ENCODE results near the gene COPG1.
"Not testable (repeated sequence)": the region's sequence is repeated elsewhere in the genome, so short reads cannot be mapped to it uniquely, and the experiment has no call there.

COPG1 gene

DNA sequence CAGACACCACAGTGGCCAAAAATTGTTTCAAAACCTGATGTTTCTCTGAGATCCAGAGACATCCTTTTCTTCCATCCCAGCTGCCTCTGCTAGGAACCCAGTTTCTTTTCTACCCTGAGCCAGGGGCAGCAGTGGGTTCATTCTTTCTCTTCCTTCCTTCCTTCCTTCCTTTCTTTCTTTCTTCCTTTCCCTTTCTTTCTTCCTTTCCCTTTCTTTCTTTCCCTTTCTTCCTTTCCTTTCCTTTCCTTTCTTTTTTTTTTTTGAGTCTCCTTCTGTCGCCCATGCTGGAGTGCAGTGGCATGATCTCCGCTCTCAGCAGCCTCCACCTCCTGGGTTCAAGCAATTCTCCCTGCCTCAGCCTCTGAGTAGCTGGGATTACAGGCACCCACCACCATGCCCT lies 30.7 kb upstream of the COPG1 start:
- TF ChIP-seq, protein P1, sequence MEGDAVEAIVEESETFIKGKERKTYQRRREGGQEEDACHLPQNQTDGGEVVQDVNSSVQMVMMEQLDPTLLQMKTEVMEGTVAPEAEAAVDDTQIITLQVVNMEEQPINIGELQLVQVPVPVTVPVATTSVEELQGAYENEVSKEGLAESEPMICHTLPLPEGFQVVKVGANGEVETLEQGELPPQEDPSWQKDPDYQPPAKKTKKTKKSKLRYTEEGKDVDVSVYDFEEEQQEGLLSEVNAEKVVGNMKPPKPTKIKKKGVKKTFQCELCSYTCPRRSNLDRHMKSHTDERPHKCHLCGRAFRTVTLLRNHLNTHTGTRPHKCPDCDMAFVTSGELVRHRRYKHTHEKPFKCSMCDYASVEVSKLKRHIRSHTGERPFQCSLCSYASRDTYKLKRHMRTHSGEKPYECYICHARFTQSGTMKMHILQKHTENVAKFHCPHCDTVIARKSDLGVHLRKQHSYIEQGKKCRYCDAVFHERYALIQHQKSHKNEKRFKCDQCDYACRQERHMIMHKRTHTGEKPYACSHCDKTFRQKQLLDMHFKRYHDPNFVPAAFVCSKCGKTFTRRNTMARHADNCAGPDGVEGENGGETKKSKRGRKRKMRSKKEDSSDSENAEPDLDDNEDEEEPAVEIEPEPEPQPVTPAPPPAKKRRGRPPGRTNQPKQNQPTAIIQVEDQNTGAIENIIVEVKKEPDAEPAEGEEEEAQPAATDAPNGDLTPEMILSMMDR (IDR thresholded peaks at IDR 0.05; ENCODE audit: low read depth, low read length), result no peak
- H3K4me3 ChIP-seq (ENCODE audit: low read depth, low read length), result no peak overlapping the region

DNA sequence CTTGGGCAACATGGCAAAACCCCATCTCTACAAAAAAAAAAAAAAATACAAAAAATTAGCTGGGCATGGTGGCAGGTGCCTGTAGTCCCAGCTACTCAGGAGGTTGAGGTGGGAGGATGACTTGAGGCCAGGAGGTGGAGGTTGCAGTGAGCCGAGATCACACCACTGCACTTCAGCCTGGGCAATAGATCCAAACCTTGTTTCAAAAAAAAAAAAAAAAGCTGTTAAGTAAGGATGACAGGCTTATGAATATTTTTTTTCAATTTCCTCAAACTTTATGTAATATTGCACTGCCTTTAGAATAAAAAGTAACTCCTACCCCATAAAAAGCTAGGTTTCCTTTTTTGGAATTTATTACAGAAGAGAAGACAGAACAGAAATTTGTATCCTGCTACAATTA lies 25.0 kb upstream of the COPG1 start:
- H3K4me3 ChIP-seq (ENCODE audit: low read depth, low read length), result not testable (repeated sequence)

DNA sequence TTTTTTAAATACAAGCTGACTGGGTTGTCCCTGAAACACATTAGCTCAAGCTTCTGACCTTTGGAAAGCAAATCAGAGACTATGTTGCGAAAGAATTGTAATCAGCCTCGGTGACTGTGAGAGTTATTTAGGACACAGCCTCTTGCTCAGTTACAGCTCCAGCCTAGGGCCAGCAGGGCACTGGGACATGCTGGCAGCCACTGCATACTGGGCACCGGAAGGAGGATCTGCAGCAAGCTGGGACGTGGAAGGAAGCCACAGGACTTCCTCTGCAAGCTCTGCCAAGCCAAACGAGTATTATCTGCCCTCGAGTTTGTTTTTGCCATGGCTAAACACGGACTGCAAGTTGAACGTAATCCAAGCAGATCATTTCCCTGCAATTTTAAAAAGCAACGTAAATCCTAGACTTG lies 24.4 kb upstream of the COPG1 start:
- TF ChIP-seq, protein P1 (IDR thresholded peaks at IDR 0.05; ENCODE audit: low read depth, low read length), result no peak
- peak overlapping the region; percentile 37 for H3K4me3 ChIP-seq (ENCODE audit: low read depth, low read length)

DNA sequence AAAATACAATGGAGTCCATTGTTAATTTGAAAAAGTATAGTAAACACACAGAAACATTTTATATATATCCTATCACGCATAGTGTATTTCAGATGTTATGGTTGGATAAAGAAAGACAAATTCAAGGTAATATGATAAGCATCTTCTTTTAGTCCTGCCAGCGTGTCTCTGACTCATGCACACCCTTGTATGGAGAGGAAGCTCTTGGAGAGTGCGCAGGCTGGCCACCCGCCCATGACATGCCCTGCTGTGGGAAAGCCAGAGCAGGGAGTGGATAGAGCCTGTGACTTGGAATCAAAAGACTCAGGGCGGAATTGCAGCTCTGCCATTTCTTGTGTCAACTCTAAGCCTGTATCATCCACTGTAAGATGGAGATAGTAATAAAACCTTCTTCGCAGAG lies 23.0 kb upstream of the COPG1 start:
- no peak overlapping the region for H3K4me3 ChIP-seq (ENCODE audit: low read depth, low read length)
- TF ChIP-seq, protein P1 (IDR thresholded peaks at IDR 0.05; ENCODE audit: low read depth, low read length), result no peak

DNA sequence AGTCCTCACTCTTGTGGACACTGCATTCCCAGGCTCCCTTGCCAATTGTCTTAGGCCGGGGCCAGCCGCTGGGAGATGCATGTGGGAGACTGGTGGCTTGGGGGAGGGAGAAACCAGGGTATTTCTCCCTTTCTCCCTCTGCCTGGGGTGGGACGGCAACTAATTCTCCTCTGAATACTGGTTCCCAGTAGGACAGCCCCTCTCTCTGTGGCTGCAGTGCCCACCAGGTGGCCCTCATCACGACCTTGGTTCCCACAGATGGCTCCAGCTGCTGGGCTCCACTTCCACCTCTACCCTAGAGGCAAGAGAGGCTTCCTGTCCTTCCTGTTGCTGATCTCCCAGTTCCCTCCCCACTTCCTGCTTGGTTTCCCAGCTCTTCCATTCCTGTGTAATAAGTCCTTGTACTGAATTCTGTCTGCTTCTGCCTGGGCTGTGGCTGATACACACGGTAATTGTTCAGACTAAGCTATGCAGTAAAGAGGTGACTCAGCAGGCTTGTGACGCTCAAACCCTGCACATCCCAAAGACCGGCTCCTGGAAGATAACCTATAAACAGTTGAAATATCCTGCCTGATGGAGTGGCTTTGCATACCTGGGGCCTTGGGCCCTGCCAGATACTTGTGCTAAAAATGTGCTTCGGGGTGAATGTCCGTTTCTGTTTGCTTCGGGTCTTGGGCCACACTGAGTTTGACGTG lies 20.4 kb upstream of the COPG1 start:
- no peak overlapping the region for H3K4me3 ChIP-seq (ENCODE audit: low read depth, low read length)
- TF ChIP-seq, protein P1 (IDR thresholded peaks at IDR 0.05; ENCODE audit: low read depth, low read length), result no peak

DNA sequence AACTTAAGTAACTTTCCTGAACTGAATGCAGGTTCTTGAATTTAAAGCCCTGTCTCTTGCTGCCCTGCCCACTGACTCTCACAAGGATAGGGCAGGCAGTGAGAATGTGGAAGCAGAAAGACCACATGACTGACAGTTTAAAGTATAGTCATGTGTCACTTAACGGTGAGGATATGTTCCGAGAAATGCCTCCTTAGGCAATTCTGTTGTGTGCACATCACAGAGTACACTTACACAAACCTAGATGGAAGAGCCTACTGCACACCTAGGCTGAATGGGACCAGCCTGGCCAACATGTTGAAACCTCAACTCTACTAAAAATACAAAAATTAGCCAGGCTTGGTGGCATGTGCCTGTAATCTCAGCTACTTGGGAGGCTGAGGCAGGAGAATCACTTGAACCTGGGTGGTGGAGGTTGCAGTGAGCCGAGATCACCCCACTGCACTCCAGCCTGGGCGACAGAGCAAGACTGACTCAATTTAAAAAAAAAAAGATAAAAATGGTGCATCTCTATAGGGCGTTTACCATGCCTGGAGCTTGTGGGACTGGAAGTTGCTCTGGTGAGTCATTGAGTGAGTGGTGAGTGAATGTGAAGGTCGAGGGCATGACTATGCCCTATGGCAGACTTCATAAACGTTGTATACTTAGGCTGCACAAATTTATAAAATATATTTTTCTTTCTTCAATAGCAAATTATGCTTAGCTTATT lies 18.9 kb upstream of the COPG1 start:
- H3K4me3 ChIP-seq (ENCODE audit: low read depth, low read length), result no peak overlapping the region
- TF ChIP-seq, protein P1 (IDR thresholded peaks at IDR 0.05; ENCODE audit: low read depth, low read length), result no peak

DNA sequence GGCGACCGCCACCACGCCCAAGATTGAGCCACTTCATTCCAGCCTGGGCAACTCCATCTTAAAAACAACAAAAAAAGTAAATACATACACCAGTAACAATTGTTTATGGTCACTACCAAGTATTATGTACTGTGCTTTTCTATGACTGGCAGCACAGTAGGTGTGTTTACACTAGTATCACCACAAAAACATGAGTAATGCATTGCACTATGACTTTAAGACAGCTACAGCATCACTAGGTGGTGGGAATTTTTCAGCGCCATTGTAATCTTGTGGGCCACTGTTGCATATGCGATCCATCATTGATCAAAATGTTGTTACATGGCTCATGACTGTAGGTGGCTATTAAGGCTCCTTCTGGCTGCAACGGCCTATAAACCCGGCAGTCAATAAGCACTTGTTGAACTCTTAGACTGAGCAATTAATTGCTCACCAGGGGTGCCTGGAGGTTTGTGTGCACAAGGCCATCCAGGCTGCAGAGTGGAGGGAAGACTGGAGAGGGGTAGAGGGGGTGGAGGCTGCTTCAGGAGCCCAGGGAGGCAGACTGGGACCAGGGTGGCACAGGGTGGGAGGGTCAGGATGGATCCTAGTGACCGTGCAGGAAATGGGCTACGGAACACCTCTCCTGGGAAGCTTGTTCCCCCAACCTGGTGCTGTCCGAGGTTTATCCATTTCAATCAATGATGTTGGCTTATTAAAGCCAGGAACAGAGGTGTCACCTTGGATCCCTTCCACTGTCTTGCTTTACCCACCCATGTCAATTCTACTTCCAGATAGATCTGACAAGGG lies 17.9 kb upstream of the COPG1 start:
- TF ChIP-seq, protein P1 (IDR thresholded peaks at IDR 0.05; ENCODE audit: low read depth, low read length), result no peak
- H3K4me3 ChIP-seq (ENCODE audit: low read depth, low read length), result no peak overlapping the region

Data from WI38 (cell line).